ENCODE data around the gene VDAC1.

VDAC1 gene

GRCh38 chr5:134025786-134026185, 21.0 kb upstream of the VDAC1 start:
- in situ Hi-C loops (cut with MboI; ENCODE audit: low sequenced_read_pairs) = no loop called here

DNA sequence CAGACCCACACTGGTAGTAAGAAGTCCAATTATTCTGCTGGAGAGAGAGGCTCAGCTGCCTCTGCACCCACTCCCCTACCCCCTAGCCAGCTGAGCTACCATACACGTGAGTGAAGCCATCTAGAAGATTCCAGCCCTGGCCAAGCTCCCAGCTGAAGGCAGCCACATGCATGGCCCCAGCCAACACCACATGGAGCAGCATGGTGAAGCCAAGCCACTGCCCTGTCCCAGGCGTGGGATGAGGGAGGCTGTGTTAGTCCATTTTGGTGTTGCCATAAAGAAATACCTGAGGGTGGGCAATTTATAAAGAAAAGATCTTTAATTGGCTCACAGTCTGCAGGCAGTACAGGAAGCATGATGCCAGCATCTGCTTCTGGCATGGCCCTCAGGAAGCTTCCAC, 20.0 kb upstream of the VDAC1 start:
- in situ Hi-C loops (cut with MboI; ENCODE audit: low sequenced_read_pairs) = no loop called here

DNA sequence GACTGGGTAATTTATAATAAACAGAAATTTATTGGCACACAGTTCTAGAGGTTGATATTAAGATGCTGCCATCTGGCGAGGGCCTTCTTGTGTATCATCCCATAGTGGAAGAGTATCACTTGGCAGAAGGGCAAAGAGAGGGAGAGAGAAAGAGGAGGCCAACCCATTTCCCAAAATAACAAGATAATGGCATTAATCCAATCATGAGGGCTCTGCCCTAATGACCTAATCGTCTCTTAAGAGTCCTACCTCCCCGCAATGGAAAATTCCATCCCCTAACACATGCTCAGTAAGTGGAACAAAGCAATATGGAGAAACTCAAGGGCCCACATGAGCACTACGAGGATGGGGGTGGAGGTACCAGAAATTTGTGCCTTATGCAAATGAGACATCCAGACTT, 17.6 kb upstream of the VDAC1 start:
- in situ Hi-C loops (cut with MboI; ENCODE audit: low sequenced_read_pairs) = no loop called here

- in situ Hi-C loops (cut with MboI; ENCODE audit: low sequenced_read_pairs) = no loop called here
Observed at GRCh38 chr5:134020188-134020587, 15.4 kb upstream of the VDAC1 start.

DNA sequence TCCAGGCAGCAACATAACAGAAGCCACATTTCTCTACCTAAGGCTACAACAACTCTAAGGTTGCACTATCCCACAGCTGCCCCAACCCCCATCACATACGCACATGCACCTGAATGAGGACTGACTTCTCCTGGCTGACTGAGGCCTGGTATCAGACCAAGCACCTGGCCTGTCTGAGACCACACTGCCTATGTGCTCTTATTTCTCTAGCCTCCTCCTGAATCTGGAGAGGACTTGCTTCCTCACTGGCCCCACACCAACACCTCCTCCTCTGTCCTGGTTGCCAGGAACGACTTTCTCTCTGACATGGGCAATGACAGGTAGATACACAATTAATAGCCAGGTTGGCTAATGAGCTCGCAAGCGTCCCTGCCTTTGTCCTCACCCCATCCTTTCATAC, 14.9 kb upstream of the VDAC1 start:
- in situ Hi-C loops (cut with MboI; ENCODE audit: low sequenced_read_pairs) = no loop called here

DNA sequence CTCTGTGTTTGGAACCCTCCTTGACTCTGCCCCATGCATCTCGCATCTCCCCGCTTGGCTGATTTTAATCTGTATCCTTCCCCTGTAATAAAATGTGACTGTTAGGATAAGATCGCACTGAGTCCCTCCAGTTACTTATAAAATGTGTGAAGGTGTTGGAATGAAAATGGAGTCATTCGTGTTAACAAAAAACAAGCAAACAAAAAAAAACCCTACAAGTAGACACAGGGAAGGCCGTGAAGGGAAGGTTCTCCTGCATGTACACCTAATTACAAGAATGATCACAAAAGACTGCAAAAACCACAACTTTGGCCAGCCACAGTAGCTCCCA, 14.2 kb upstream of the VDAC1 start:
- in situ Hi-C loops (cut with MboI; ENCODE audit: low sequenced_read_pairs) = no loop called here

- in situ Hi-C loops (cut with MboI; ENCODE audit: low sequenced_read_pairs) = no loop called here
Observed at GRCh38 chr5:134018154-134018985, 13.6 kb upstream of the VDAC1 start.

GRCh38 chr5:134008266-134008749, 3.5 kb upstream of the VDAC1 start:
- in situ Hi-C loops (cut with MboI; ENCODE audit: low sequenced_read_pairs) = no loop called here

DNA sequence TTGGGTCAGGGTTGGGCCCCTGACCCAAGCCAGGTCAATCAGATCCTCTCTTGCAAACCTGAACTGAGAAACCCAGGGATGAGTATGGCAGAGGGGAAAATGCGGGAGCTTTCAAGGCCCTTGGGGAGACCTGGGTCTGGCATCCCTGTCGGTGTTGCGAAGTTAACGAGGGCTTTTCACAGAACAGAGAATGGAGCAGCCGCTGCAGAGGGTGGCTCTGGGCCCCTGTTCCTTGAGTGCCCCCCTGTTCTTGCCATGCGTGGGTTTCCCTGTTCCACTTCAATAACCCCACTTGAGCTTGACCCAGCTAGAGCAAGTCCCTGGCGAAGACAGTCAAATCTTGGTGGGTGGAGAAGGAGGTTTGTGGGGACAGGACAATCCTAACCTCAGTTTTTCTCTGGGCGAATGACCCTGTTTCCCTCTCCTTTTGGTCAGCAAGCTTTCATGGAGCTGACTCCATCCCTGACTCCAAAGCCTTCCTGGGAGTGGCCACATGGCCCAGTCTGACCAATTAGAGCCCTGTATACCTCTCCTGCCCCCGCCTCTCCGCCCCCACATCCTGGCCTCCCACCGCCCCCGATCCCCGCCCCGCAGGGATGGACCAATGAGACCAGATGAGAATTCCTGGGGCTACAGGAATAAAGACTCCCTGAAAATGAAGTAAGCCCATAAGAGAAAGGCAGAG, 2.9 kb upstream of the VDAC1 start:
- in situ Hi-C loops (cut with MboI; ENCODE audit: low sequenced_read_pairs) = no loop called here

- in situ Hi-C loops (cut with MboI; ENCODE audit: low sequenced_read_pairs) = no loop called here
Observed at GRCh38 chr5:134006115-134006514, 1.3 kb upstream of the VDAC1 start.

- in situ Hi-C loops (cut with MboI; ENCODE audit: low sequenced_read_pairs) = no loop called here
Observed at GRCh38 chr5:134005417-134006061, 764 bp upstream of the VDAC1 start.

GRCh38 chr5:134003817-134004625, 754 bp downstream of the VDAC1 start:
- in situ Hi-C loops (cut with MboI; ENCODE audit: low sequenced_read_pairs) = no loop called here

DNA sequence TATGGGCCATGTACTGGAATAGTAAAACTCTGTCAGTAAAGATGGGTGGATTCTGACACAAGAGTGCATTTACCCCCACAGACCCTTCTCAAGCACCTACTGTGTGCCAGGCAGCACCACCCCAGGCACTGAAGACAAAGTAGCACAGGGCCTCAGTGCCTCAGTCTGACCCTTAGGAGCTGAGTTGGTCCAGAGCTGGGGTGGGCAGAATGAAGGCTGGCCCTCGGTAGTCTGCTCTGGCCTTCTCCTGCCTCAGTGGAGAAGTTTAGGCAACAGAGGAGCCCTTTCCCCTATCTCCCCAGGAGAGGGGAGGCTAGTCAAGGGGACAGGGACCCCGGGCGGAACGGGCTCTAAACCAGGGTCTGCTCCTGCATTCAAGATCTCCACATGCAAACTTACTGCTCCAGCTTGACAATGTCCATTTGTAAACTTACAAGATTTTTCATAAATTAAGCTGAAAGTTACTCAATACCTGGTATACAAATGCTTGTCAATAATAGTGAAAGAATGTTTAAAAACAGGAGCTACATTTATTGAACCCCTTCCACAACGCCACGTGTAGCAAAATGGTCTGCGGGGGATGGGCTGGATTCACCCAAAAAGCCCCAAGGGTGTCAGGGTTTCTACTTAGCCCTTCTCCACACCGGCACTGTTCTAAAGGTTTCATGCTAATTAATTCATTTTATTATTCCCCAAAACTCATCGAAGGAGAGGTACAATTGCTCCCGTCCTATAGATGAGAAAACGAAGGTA, 1.5 kb downstream of the VDAC1 start:
- in situ Hi-C loops (cut with MboI; ENCODE audit: low sequenced_read_pairs) = no loop called here

DNA sequence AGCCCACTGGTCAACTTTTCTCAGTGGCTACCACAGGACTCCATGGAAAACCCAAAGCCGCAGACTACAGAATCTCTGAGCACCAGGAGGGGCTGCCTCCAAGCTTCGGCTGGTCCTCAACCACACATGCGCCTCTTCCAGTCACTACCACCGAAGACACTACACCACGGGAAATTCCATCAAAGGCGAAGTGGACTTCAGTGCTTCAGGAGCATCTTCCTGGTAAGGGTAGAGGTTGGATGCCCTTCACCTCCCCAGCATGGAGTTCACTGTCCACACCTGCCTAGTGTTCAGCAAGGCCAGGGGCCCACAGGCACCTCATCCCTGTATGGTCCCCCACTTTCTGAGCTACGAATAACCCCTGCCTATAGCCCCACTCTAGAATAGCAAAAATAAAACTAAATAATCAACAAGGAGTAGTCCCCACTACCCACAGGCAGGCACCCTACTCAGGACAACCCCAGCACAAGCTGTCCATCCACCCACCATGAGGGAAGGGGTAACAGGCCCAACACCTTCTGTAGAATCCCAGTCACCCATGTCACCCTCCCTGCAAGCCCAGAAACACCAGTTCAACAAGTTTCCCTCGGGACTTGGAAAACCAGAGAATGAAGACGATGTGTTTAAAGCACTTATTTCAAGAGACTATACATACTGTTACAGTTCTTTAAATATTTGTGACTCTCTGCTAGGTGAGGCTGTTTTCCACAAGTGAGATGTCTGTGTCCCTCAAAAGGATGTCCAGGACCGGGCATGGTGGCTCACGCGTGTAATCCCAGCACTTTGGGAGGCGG, 2.6 kb downstream of the VDAC1 start:
- in situ Hi-C loops (cut with MboI; ENCODE audit: low sequenced_read_pairs) = no loop called here

DNA sequence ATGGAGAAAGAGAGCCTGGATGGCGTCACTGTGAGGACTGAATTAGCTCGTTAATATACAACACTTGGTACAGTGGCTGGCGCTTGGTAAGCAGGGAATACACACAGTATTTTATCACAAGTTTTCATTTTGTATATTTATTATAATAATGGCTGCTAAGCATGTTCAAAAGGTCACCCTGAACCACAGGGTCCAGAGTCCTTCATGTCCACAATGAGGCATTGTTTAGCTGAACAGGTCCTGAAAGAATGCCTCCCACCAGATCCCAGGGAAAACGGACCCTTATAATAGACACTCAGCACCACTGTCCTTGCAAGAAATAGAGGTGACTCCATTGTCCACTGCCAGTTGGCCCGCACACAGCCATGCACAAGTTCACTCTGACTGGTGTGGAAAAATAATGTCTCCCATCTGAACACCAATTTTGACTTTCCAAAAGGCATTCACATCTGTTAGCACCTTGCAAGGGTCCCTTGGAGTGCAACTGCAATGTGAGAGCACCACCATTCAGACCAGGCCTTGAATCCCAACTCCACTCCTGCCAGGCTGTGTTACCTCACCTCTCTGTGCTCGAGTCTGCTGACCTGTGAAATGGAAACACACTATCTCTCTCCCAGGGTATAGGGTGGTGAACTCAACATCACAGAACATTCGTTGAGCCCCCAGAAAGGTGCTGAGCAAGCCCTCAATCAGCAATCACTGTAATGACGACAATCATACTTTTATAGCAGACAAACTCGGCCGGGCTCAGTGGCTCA, 3.9 kb downstream of the VDAC1 start:
- in situ Hi-C loops (cut with MboI; ENCODE audit: low sequenced_read_pairs) = no loop called here

- in situ Hi-C loops (cut with MboI; ENCODE audit: low sequenced_read_pairs) = no loop called here
Observed at GRCh38 chr5:134000091-134000511, 4.7 kb downstream of the VDAC1 start.

DNA sequence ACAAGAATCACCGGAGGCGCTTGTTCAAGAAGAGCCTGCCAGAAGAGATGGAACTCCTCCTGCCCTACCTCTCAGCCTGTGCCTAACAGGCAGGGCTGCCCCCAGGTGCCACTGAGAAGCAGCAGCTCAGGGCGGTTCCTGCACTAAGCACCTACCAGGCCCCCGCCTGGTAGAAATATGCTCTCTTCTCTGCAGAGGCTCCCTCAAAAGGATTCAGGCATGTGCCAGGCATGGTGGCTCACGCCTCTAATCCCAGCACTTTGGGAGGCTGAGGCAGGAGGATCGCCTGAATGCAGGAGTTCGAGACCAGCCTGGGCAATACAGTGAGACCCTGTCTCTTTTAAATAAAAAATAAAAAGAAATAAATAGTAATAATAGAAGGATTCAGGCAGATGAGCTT, 6.0 kb downstream of the VDAC1 start:
- in situ Hi-C loops (cut with MboI; ENCODE audit: low sequenced_read_pairs) = no loop called here

- in situ Hi-C loops (cut with MboI; ENCODE audit: low sequenced_read_pairs) = no loop called here
Observed at GRCh38 chr5:133998042-133998441, 6.7 kb downstream of the VDAC1 start.

Data from HL-60/S4 treated with phorbol 12-myristate 13-acetate at 8.2 ng/mL for 4 days and 3 days (cell line).